Panc1 (cell line): ENCODE measurements around the gene PDE6B.

ENCODE experiments used
- POLR2AphosphoS5 ChIP-seq: IDR thresholded peaks from 2 replicates; pipeline ENCODE4 v1.6.1; 2012; ENCODE audit warnings: mild to moderate bottlenecking, low read depth, low read length, moderate library complexity
- REST ChIP-seq, 2 experiments: IDR thresholded peaks; 2 replicates each; pipeline ENCODE4 v1.6.1; 2011 to 2012; ENCODE audit warnings: low read depth in 2 of 2, control low read depth in 1 of 2, low read length in 1 of 2, mild to moderate bottlenecking in 1 of 2, moderate library complexity in 1 of 2; ENCODE audit not compliant: insufficient read depth in 1 of 2
- TF ChIP-seq, protein P1 (sequence below): fragments of 450-650 bp; IDR thresholded peaks from 2 replicates; pipeline ENCODE4 v1.5.1; 2017; ENCODE audit warnings: mild to moderate bottlenecking

- TF ChIP-seq, protein P1, sequence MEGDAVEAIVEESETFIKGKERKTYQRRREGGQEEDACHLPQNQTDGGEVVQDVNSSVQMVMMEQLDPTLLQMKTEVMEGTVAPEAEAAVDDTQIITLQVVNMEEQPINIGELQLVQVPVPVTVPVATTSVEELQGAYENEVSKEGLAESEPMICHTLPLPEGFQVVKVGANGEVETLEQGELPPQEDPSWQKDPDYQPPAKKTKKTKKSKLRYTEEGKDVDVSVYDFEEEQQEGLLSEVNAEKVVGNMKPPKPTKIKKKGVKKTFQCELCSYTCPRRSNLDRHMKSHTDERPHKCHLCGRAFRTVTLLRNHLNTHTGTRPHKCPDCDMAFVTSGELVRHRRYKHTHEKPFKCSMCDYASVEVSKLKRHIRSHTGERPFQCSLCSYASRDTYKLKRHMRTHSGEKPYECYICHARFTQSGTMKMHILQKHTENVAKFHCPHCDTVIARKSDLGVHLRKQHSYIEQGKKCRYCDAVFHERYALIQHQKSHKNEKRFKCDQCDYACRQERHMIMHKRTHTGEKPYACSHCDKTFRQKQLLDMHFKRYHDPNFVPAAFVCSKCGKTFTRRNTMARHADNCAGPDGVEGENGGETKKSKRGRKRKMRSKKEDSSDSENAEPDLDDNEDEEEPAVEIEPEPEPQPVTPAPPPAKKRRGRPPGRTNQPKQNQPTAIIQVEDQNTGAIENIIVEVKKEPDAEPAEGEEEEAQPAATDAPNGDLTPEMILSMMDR: no peak
- TF ChIP-seq POLR2AphosphoS5: no peak
- TF ChIP-seq REST (IDR thresholded peaks at IDR 0.05; ENCODE audit: insufficient read depth in 1 of 2, low read depth in 2 of 2, low read length in 1 of 2): no peak
Observed at GRCh38 chr4:621296-622070, 3.9 kb upstream of the PDE6B start.
